GM12878 (cell line): ENCODE data around the gene NR1H4.

Source experiments
- CTCF ChIP-seq, 3 experiments: IDR thresholded peaks in 2 of 3; conservative IDR thresholded peaks in 1 of 3; 2 replicates each; pipeline ENCODE4 v1.5.1; 2011; ENCODE audit warnings: low read depth in 3 of 3, low read length in 3 of 3, mild to moderate bottlenecking in 3 of 3, control low read depth in 2 of 3, moderate library complexity in 2 of 3, inconsistent platforms in 1 of 3, mixed read lengths in 1 of 3; ENCODE audit not compliant: control insufficient read depth in 2 of 3, insufficient read depth in 1 of 3; ENCODE audit errors: extremely low read depth in 1 of 3
- E2F4 ChIP-seq: IDR thresholded peaks from 2 replicates; pipeline ENCODE4 v1.6.1; 2012; ENCODE audit warnings: low read depth, low read length, improper control_type of control experiment
- FOXM1 ChIP-seq: IDR thresholded peaks from 2 replicates; pipeline ENCODE4 v1.6.1; 2012; ENCODE audit warnings: low read depth, mild to moderate bottlenecking, inconsistent platforms, low read length, moderate library complexity
- IRF4 ChIP-seq: IDR thresholded peaks from 2 replicates; pipeline ENCODE4 v1.6.1; 2011; ENCODE audit warnings: low read depth, low read length
- NFYB ChIP-seq: IDR thresholded peaks from 2 replicates; pipeline ENCODE4 v1.6.1; 2011; ENCODE audit warnings: low read depth, mild to moderate bottlenecking, low read length, improper control_type of control experiment, moderate library complexity; ENCODE audit not compliant: insufficient read depth
- PKNOX1 ChIP-seq: fragments of 450-650 bp; IDR thresholded peaks from 2 replicates; pipeline ENCODE4 v1.6.1; 2016; ENCODE audit warnings: mild to moderate bottlenecking
- SUZ12 ChIP-seq: fragments of 200-600 bp; sonication (generic); IDR thresholded peaks from one replicate; pipeline ENCODE4 v1.6.1; 2018; ENCODE audit warnings: antibody characterized with exemption, mild to moderate bottlenecking; ENCODE audit not compliant: unreplicated experiment
- TARDBP ChIP-seq: IDR thresholded peaks from 2 replicates; pipeline ENCODE4 v1.6.1; 2016; ENCODE audit warnings: borderline replicate concordance
- TF ChIP-seq, protein P1 (sequence below): IDR thresholded peaks from 2 replicates; pipeline ENCODE4 v1.6.1; 2012; ENCODE audit warnings: improper control_type of control experiment, low read depth, low read length; ENCODE audit not compliant: insufficient replicate concordance
- TF ChIP-seq, protein P2 (sequence below): fragments of 450-650 bp; IDR thresholded peaks from 2 replicates; pipeline ENCODE4 v1.6.1; 2018; ENCODE audit warnings: borderline replicate concordance, mild to moderate bottlenecking; ENCODE audit not compliant: partially characterized antibody

DNA sequence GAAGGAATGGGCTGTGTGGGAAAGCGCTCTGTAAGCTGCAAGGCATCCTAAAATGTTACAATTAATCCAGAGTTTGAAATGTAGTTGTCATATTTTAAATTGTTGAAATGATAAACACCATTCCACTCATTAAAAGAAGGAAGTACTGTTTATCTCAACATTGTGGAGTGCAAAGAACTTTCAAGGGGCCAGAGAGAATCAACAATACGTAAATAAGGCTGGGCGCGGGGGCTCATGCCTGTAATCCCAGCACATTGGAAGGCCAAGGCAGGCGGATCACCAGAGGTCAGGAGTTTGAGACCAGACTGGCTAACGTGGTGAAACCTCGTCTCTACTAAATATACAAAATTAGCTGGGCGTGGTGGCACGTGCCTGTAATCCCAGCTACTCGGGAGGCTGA is 24.5 kb downstream of the NR1H4 start:
- TF ChIP-seq NFYB = no peak
- TF ChIP-seq, protein P1, sequence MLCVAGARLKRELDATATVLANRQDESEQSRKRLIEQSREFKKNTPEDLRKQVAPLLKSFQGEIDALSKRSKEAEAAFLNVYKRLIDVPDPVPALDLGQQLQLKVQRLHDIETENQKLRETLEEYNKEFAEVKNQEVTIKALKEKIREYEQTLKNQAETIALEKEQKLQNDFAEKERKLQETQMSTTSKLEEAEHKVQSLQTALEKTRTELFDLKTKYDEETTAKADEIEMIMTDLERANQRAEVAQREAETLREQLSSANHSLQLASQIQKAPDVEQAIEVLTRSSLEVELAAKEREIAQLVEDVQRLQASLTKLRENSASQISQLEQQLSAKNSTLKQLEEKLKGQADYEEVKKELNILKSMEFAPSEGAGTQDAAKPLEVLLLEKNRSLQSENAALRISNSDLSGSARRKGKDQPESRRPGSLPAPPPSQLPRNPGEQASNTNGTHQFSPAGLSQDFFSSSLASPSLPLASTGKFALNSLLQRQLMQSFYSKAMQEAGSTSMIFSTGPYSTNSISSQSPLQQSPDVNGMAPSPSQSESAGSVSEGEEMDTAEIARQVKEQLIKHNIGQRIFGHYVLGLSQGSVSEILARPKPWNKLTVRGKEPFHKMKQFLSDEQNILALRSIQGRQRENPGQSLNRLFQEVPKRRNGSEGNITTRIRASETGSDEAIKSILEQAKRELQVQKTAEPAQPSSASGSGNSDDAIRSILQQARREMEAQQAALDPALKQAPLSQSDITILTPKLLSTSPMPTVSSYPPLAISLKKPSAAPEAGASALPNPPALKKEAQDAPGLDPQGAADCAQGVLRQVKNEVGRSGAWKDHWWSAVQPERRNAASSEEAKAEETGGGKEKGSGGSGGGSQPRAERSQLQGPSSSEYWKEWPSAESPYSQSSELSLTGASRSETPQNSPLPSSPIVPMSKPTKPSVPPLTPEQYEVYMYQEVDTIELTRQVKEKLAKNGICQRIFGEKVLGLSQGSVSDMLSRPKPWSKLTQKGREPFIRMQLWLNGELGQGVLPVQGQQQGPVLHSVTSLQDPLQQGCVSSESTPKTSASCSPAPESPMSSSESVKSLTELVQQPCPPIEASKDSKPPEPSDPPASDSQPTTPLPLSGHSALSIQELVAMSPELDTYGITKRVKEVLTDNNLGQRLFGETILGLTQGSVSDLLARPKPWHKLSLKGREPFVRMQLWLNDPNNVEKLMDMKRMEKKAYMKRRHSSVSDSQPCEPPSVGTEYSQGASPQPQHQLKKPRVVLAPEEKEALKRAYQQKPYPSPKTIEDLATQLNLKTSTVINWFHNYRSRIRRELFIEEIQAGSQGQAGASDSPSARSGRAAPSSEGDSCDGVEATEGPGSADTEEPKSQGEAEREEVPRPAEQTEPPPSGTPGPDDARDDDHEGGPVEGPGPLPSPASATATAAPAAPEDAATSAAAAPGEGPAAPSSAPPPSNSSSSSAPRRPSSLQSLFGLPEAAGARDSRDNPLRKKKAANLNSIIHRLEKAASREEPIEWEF = no peak
- TF ChIP-seq SUZ12 = no peak
- no peak for TF ChIP-seq CTCF (IDR thresholded peaks at IDR 0.05 in 2 of 3, conservative IDR thresholded peaks at IDR 0.05 in 1 of 3; ENCODE audit: control insufficient read depth in 2 of 3, extremely low read depth in 1 of 3, insufficient read depth in 1 of 3, low read depth in 3 of 3, low read length in 3 of 3)
- TF ChIP-seq PKNOX1 = no peak
- TF ChIP-seq FOXM1 = no peak
- no peak for TF ChIP-seq E2F4
- no peak for TF ChIP-seq IRF4
- TF ChIP-seq TARDBP = no peak
- TF ChIP-seq, protein P2, sequence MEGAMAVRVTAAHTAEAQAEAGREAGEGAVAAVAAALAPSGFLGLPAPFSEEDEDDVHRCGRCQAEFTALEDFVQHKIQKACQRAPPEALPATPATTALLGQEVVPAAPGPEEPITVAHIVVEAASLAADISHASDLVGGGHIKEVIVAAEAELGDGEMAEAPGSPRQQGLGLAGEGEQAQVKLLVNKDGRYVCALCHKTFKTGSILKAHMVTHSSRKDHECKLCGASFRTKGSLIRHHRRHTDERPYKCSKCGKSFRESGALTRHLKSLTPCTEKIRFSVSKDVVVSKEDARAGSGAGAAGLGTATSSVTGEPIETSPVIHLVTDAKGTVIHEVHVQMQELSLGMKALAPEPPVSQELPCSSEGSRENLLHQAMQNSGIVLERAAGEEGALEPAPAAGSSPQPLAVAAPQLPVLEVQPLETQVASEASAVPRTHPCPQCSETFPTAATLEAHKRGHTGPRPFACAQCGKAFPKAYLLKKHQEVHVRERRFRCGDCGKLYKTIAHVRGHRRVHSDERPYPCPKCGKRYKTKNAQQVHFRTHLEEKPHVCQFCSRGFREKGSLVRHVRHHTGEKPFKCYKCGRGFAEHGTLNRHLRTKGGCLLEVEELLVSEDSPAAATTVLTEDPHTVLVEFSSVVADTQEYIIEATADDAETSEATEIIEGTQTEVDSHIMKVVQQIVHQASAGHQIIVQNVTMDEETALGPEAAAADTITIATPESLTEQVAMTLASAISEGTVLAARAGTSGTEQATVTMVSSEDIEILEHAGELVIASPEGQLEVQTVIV = no peak
